ENCODE measurements around the gene PPP1R12B. TPM values are rescaled to one million over a fixed set of nuclear protein-coding genes. Genes with fewer than 3 reads are reported as not detected.

The PPP1R12B gene
- polyA plus RNA-seq, 1 donor (not counting 4 experiments of a cell fraction or from before 2014, with no cell fraction given), result 6.9 TPM

DNA sequence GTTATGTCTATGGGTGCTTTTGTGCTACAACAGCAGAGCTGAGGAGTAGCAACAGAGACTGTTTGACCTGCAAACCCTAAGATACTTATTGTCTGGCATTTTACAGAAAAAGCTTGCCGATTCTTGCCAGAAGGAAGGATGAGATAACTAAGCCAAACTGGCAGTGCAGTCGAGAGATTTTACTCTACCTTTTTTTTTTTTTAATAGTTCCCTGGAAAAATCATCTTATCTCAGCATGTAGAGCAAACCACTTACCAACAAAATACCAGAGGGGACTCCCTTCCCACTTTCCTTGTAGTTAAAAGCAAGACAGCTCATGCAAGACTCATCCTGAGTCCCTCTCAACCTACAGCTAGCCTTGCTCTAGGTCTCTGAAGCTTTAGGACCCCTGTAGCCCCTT is 228.9 kb downstream of the PPP1R12B start:
- Histone ChIP-seq H3K4me2 (ENCODE audit: control insufficient read depth, extremely low read depth, insufficient read depth, low read depth, low read length) (peak overlapping the region; percentile 47), H3K27ac (ENCODE audit: control insufficient read depth, insufficient read depth, low read length) (peak overlapping the region; percentile 45)

DNA sequence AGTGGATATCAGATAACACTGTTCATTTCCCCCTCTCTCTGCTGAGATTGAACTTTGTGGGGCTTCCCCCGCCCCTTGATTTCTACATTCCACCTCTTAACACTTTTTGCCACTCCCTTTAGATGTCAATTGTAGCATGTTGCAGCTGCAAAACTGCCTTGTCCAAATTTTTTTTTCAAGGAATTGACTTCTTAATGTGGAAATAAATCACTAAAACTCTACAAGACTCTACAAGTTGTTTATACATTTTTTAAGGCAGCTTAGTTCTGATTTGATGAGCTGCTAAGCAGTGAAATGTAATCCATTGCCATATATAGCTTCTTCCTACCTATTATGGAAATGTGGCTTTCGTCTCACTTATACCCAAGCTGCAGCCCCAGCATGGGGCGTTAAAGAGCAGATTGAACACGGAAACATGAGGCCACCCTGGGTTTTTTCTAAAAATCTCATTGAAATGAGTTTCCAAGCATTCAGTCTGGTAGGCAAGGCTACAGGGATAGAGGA is 229.6 kb downstream of the PPP1R12B start:
- Histone ChIP-seq H2AFZ (ENCODE audit: control insufficient read depth, low read length) (no peak overlapping the region), H3K4me1 (ENCODE audit: control insufficient read depth, extremely low read depth, insufficient read depth, low read length) (peaks cover 46% of the 10 kb centered on the region), H3K4me2 (ENCODE audit: control insufficient read depth, extremely low read depth, insufficient read depth, low read depth, low read length) (peak overlapping the region; percentile 47), H4K20me1 (ENCODE audit: control insufficient read depth, extremely low read depth, insufficient read depth, low read length) (no peaks in the 10 kb centered on the region), H3K9me3 (ENCODE audit: control insufficient read depth, low read depth, low read length) (no peaks in the 10 kb centered on the region), H3K4me3 (ENCODE audit: control insufficient read depth in 2 of 3, extremely low read depth in 1 of 3, insufficient read depth in 2 of 3, low read depth in 1 of 3, low read length in 3 of 3) (no peak overlapping the region), H3K9me1 (ENCODE audit: control insufficient read depth, extremely low read depth, insufficient read depth, low read length) (no peaks in the 10 kb centered on the region), H3K9ac (ENCODE audit: control insufficient read depth, extremely low read depth, insufficient read depth, low read length) (no peak overlapping the region), H3K27me3 (ENCODE audit: control insufficient read depth, extremely low read depth, insufficient read depth, low read length) (no peaks in the 10 kb centered on the region), H3K79me2 (ENCODE audit: control insufficient read depth, insufficient read depth, low read length) (no peaks in the 10 kb centered on the region), H3K27ac (ENCODE audit: control insufficient read depth, insufficient read depth, low read length) (peak overlapping the region; percentile 46), H3K36me3 (ENCODE audit: control insufficient read depth in 2 of 2, extremely low read depth in 1 of 2, insufficient read depth in 2 of 2, low read length in 2 of 2) (no peaks in the 10 kb centered on the region)
- FAIRE-seq, result peak; percentile 44
- dilution Hi-C loops (cut with MboI; ENCODE audit: extremely low pct_ligation_motif_present, low sequenced_read_pairs), result no loop called here
- DNase-seq (ENCODE audit: low read depth, low spot score), result no peak
- TF ChIP-seq EZH2 (IDR thresholded peaks at IDR 0.05; ENCODE audit: low read length), result no peak
- TF ChIP-seq, protein P1, sequence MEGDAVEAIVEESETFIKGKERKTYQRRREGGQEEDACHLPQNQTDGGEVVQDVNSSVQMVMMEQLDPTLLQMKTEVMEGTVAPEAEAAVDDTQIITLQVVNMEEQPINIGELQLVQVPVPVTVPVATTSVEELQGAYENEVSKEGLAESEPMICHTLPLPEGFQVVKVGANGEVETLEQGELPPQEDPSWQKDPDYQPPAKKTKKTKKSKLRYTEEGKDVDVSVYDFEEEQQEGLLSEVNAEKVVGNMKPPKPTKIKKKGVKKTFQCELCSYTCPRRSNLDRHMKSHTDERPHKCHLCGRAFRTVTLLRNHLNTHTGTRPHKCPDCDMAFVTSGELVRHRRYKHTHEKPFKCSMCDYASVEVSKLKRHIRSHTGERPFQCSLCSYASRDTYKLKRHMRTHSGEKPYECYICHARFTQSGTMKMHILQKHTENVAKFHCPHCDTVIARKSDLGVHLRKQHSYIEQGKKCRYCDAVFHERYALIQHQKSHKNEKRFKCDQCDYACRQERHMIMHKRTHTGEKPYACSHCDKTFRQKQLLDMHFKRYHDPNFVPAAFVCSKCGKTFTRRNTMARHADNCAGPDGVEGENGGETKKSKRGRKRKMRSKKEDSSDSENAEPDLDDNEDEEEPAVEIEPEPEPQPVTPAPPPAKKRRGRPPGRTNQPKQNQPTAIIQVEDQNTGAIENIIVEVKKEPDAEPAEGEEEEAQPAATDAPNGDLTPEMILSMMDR (optimal IDR thresholded peaks at IDR 0.05 in 1 of 3, IDR thresholded peaks at IDR 0.05 in 1 of 3, conservative IDR thresholded peaks at IDR 0.05 in 1 of 3; ENCODE audit: extremely low read depth in 1 of 3, insufficient read depth in 2 of 3, low read length in 3 of 3), result no peak

More for the DNA sequence above, 228.9 kb downstream of the PPP1R12B start:
- no peak overlapping the region for H3K9ac ChIP-seq (ENCODE audit: control insufficient read depth, extremely low read depth, insufficient read depth, low read length)
- no peaks in the 10 kb centered on the region for H3K9me1 ChIP-seq (ENCODE audit: control insufficient read depth, extremely low read depth, insufficient read depth, low read length)
- H3K27me3 ChIP-seq (ENCODE audit: control insufficient read depth, extremely low read depth, insufficient read depth, low read length), result no peaks in the 10 kb centered on the region
- no peaks in the 10 kb centered on the region for H3K79me2 ChIP-seq (ENCODE audit: control insufficient read depth, insufficient read depth, low read length)
- no peaks in the 10 kb centered on the region for H3K9me3 ChIP-seq (ENCODE audit: control insufficient read depth, low read depth, low read length)
- no peaks in the 10 kb centered on the region for H3K36me3 ChIP-seq (ENCODE audit: control insufficient read depth in 2 of 2, extremely low read depth in 1 of 2, insufficient read depth in 2 of 2, low read length in 2 of 2)
- DNase-seq (ENCODE audit: low read depth, low spot score) (no peak), FAIRE-seq (peak; percentile 26)
- H3K4me3 ChIP-seq (ENCODE audit: control insufficient read depth in 2 of 3, extremely low read depth in 1 of 3, insufficient read depth in 2 of 3, low read depth in 1 of 3, low read length in 3 of 3), result no peak overlapping the region
- TF ChIP-seq EZH2 (IDR thresholded peaks at IDR 0.05; ENCODE audit: low read length), result no peak
- TF ChIP-seq, protein P1 (optimal IDR thresholded peaks at IDR 0.05 in 1 of 3, IDR thresholded peaks at IDR 0.05 in 1 of 3, conservative IDR thresholded peaks at IDR 0.05 in 1 of 3; ENCODE audit: extremely low read depth in 1 of 3, insufficient read depth in 2 of 3, low read length in 3 of 3), result no peak
- H4K20me1 ChIP-seq (ENCODE audit: control insufficient read depth, extremely low read depth, insufficient read depth, low read length), result no peaks in the 10 kb centered on the region
- no peak overlapping the region for H2AFZ ChIP-seq (ENCODE audit: control insufficient read depth, low read length)
- dilution Hi-C loops (cut with MboI; ENCODE audit: extremely low pct_ligation_motif_present, low sequenced_read_pairs), result no loop called here
- peaks cover 46% of the 10 kb centered on the region for H3K4me1 ChIP-seq (ENCODE audit: control insufficient read depth, extremely low read depth, insufficient read depth, low read length)

Data from keratinocyte (primary cell).